GM21529 (cell line): ENCODE measurements around the gene OR4S1.
"Not testable (repeated sequence)": the region's sequence is repeated elsewhere in the genome, so short reads cannot be mapped to it uniquely, and the experiment has no call there.

Source experiments
- ATAC-seq: cut with Tn5 transposase; IDR thresholded peaks from one replicate; pipeline ENCODE4 v1.9.1; 2021; ENCODE audit not compliant: unreplicated experiment

The OR4S1 gene, protein sequence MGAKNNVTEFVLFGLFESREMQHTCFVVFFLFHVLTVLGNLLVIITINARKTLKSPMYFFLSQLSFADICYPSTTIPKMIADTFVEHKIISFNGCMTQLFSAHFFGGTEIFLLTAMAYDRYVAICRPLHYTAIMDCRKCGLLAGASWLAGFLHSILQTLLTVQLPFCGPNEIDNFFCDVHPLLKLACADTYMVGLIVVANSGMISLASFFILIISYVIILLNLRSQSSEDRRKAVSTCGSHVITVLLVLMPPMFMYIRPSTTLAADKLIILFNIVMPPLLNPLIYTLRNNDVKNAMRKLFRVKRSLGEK

DNA sequence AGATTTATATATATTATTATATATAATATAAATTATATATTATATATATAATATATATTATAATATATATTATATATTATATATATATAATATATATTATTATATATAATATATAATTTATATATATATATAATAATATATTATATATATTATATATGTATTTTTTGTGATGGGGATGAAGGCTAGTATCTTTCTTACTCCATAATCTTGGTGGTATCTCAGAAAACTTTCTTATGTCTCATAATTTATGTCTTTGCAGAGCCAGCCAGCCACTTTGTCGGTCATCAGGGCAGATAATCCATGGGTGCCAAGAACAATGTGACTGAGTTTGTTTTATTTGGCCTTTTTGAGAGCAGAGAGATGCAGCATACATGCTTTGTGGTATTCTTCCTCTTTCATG, at the start of gene OR4S1:
Gene OR4S1, plus strand, starts transcription at position 301 of the 400 bp plus-strand sequence. Its CDS starts 0 bp downstream, at position 301.
- ATAC-seq: no peak

DNA sequence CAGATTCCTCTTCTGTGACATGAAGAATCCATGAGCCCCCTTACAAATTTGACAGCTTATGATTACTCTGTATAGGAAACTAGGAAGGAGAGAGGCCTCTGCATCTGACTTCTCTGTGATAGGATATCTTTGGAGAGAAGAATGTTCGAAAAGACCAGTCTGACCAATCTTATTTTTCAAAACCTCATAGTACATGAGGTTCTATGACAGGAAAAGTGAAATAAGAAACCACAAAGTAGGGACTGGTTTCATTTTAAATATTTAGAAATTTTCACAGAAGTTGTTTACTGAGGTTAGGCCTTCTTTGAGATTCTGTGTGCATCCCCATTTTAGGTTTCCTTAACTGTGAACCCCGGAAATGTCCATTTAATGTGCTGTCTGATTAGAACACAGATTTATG, 44.4 kb upstream of the OR4S1 start:
- ATAC-seq: no peak

DNA sequence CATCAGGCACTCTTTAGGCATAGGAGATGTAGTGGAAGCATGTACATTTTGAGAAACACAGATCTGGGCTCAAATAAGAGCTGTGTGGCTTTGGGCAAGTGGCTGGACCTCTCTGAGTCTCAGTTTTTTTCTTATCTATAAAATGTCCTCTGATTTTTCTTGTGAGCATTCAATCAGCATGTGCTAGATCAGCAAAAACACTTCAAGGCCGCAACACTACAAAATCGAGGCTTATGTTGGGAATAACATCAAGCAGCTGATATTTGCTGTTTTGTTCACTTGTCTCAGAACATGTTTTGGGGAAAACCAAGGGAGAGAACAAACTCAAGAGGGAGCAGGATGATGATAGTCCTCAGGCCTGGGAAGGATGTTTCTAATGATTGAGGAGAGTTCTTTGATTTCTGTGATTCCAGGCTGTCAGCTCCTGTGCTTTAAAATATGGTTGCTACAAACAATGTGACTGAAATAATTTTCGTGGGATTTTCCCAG, 42.6 kb upstream of the OR4S1 start, which contains the start of gene OR4X1:
Gene OR4X1, plus strand, starts transcription at position 439 of the 489 bp plus-strand sequence. Its CDS starts 0 bp downstream, at position 439.
- no peak for ATAC-seq

DNA sequence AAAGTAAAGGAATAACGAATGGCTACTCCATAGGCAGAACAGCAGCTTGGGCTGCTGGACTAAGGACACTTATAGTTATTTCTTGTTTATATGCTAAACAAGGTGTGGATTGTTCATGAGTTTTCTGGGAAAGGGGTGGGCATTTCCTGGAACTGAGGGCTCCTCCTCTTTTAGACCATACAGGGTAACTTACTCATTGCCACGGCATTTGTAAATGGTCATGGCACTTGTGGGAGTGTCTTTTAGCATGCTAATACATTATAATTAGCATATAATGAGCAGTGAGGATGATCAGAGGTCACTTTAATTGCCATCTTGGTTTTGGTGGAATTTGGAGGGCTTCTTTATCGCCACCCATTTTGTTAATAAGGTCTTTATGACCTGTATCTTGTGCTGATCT, 35.4 kb upstream of the OR4S1 start:
- no peak for ATAC-seq

DNA sequence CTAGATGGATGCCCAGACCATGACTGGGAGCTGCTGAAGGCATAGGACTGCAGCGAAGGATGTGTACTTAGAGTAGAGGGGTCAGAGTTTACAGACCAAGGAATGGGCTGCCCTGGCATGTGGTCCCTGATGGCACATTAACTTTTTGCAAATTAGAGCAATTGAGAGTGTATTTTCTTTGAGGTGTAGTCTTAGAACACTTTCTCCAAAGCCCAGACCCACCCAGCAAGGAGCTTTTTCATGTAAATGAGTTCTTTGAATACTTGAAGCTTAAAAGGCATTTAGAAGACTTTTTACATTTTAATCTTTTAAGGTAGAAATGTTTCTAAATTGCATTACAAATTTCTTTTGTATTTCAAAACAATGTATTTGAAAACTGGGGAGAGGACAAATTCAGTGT, 33.4 kb upstream of the OR4S1 start:
- no peak for ATAC-seq

DNA sequence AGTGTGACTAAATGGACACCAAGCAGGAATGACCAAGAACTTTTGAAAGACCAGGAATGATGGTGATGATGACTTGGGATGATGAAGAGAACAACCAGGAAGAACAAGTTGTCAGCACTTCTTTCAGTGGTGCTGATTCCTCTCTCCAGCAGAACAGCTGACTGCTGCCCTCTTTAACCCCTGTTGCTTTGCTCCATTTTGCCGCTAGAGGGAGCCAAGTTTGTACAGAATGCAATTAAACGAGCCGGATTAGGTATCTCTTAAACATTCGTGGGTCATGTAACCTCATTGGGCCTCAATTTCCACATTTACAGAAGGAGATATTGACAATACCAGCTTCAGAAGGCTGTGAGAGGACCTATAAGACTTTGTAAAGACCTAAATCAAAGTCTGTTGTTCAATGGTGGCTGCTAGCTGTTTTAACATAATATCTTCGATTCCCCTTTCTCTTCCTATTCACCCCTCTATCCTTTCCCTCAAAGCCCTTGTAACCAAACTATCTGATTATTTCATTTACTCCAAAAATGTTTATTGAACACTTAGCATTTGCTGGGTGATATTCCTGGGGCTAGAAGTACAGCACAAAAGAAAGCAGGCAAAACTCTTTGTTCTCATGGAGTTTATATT, 1.9 kb downstream of the OR4S1 start:
- peak; percentile 94 for ATAC-seq

DNA sequence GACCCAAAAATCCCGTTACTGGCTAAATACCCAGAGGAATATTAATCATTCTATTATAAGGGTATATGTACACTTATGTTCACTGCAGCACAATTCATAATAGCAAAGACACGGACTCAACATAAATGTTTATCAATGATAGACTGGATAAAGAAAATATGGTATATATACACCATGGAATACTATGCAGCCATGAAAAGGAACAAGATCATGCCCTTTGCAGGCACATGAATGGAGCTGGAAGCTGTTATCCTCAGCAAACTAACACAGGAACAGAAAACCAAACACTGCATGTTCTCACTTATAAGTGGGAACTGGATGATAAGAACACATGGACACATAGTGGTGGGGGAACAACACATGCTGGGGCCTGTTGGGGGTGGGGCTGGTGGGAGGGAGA, 7.6 kb downstream of the OR4S1 start:
- ATAC-seq: not testable (repeated sequence)

DNA sequence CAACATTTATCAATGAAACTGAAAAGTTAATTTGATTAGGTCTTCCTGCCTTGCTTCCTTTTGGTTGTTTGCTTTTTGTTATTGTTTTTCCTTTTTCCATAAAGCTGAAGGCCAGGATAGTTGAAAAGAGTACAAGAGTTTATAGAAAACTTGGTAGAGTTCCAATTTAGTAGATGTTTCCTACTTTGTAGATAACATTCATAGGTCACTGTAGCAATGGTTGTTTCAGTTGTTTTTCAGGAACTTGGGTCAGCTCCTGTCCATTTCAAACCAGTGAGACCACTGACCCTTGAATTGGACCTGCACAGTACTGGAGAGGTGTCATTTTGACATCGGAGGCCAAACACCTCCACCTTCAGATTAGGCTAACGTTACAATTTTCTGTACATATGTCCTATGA, 13.8 kb downstream of the OR4S1 start:
- ATAC-seq: not testable (repeated sequence)

DNA sequence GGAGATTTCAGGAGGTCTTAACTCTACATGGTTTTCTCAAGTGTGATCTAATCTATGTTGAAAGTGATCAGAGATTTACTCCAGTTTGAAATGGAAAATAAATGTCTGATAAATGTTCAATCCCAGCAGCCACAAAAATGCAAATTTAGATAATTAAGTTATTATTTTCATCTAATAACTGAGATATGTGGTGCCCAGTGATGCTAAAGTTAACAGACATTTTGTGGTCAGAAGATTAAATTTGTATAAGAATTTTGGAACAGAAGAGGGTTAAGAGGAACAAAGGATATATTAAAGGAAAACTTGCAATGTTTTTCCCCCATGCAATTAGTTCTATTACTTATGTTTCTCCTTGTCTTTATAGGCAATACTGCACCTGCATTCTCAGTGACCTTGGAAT, 18.6 kb downstream of the OR4S1 start, which contains the start of gene OR4C3:
Gene OR4C3, plus strand, starts transcription at position 301 of the 400 bp plus-strand sequence. CDS start 102 bp downstream, outside the sequence.
- ATAC-seq: not testable (repeated sequence)

DNA sequence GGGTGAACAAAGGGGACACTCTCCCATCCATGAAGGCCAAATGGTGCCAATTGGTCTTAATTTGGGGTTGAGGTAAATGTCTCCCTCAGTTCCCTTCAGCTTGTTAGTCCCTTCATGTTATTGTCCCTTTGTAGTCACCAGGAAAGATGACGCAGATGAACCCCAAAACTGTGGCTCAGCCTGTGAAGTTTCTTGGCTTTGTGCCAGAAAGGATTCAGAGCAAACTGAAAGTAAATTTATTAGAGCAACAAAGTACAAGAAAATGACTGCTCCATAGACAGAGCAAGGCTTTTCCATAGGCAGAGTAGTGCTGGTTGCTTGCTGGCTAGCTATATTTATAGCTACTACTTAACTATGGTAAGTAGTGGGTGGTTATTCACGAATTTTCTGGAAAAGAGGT, 35.4 kb downstream of the OR4S1 start:
- no peak for ATAC-seq

DNA sequence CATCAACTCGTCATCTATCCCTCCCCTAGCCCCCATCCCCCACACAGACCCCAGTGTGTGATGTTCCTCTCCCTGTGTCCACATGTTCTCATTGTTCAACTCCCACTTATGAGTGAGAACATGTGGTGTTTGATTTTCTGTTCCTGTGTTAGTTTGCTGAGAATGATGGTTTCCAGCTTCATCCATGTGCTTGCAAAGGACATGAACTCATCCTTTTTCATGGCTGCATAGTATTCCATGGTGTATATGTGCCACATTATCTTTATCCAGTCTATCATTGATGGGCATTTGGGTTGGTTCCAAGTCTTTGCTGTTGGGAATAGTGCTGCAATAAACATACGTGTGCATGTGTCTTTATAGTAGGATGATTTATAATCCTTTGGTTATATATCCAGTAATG, 36.5 kb downstream of the OR4S1 start:
- not testable (repeated sequence) for ATAC-seq

DNA sequence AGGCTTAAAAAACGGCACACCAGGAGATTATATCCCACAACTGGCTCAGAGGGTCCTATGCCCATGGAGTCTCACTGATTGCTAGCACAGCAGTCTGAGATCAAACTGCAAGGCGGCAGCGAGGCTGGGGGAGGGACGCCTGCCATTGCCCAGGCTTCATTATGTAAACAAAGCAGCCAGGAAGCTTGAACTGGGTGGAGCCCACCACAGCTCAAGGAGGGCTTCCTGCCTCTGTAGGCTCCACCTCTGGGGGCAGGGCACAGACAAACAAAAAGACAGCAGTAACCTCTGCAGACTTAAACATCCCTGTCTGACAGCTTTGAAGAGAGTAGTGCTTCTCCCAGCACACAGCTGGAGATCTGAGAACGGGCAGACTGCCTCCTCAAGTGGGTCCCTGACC, 40.3 kb downstream of the OR4S1 start:
- not testable (repeated sequence) for ATAC-seq

DNA sequence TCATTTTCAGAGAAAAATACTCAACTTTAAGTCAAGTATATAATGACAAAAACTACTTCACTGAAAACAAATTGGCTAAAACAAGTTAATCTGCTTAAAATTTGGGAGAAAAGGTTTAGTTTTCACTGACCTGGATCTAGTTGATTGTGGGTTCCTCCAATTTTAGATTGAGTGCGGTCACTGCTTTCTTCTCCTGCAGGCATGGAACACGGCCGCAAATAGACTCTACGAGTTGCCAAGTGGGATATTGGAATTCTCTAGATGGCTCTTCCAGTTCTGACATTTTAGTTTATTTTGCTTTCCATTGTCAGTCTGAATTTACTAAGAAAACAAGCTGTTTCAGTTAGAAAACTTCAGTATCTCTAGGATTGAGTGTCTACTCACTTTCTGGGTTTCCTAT, 48.0 kb downstream of the OR4S1 start:
- ATAC-seq: no peak

DNA sequence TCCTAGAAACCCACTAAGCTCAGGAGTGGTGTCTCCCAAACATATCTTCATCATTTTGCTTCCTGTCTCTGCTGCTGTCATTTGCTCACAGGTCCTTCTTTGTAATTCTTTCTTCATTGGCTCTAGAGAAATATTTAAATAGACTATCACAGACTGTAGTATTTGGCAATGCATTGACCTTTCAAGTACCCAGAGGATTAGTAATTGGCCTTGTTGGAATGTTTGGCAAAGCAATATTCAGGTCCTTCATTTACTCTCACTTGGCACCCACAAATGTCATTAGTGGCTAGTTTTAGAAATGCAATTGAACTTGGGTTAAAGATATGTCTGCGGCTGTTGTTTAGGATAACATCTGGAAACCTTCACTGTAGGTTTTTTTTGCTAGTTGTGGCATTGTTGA, 48.7 kb downstream of the OR4S1 start:
- no peak for ATAC-seq
